Endothelial cell of umbilical vein (primary cell): Measurements from ENCODE around the gene RPL41. TPM values are rescaled to one million over a fixed set of nuclear protein-coding genes. Genes with fewer than 3 reads are reported as not detected.

ENCODE experiments used
- BruUV-seq: library from RNA; stranded (reverse); fragments of 400-500 nt; replicated peaks from 2 replicates; lab custom pipeline; 2021; lab: Mats Ljungman, UMichigan
- CTCF ChIA-PET: fragments of 300-600, 350-600 bp; sonication (Branson Sonifier 250); formaldehyde crosslinking; loops from one replicate; lab custom pipeline; 2021; ENCODE audit warnings: antibody characterized with exemption, inconsistent platforms; lab: Charles Lee
- POLR2A ChIA-PET: fragments of 300-600, 350-600 bp; sonication (Branson Sonifier 250); formaldehyde crosslinking; loops from one replicate; lab custom pipeline; 2021; ENCODE audit warnings: antibody characterized with exemption, inconsistent platforms; lab: Charles Lee
- DNase-seq: peaks from one replicate; pipeline ENCODE4 v3.0.0-alpha.2; 2011; ENCODE audit warnings: low read depth, low spot score
- FAIRE-seq: peaks from 2 replicates; lab custom pipeline; 2011; peaks lifted over from hg19 to GRCh38; lab: Jason Lieb, UNC
- H2AFZ ChIP-seq: 2 replicates; pipeline ENCODE4 v1.6.0; 2012; ENCODE audit warnings: low read depth, low read length, control low read depth, inconsistent platforms
- H3K27ac ChIP-seq: 2 replicates; pipeline ENCODE4 v1.5.1; 2011; ENCODE audit warnings: low read depth, mild to moderate bottlenecking, control low read depth, low read length, moderate library complexity; ENCODE audit not compliant: insufficient read depth
- H3K27me3 ChIP-seq, 2 experiments: 2 replicates each; pipeline versions ENCODE4 v1.6.0 to v1.6.1; 2011; ENCODE audit warnings: low read length in 2 of 2, mixed read lengths in 1 of 2; ENCODE audit not compliant: control insufficient read depth in 2 of 2, insufficient read depth in 2 of 2
- H3K36me3 ChIP-seq, 2 experiments: 2 replicates in 1 of 2; 3 replicates in 1 of 2; pipeline ENCODE4 v1.5.1; 2011; ENCODE audit warnings: low read length in 2 of 2, mild to moderate bottlenecking in 1 of 2, moderate library complexity in 1 of 2; ENCODE audit not compliant: control insufficient read depth in 2 of 2, insufficient read depth in 2 of 2; ENCODE audit errors: extremely low read depth in 1 of 2
- H3K4me1 ChIP-seq: 3 replicates; pipeline ENCODE4 v1.5.1; 2011; ENCODE audit warnings: mild to moderate bottlenecking, low read length; ENCODE audit not compliant: control insufficient read depth, insufficient read depth; ENCODE audit errors: extremely low read depth
- H3K4me2 ChIP-seq: 2 replicates; pipeline ENCODE4 v1.6.1; 2011; ENCODE audit warnings: low read length, control low read depth, mixed read lengths; ENCODE audit not compliant: insufficient read depth
- H3K4me3 ChIP-seq, 3 experiments: fragments of 200-600 bp in 1 of 3; sonication (generic), shearing (Covaris generic) in 1 of 3; replicated peaks in 1 of 3; 2 replicates each; pipeline ENCODE4 v1.5.1; 2011 to 2016; ENCODE audit warnings: control low read depth in 3 of 3, low read length in 3 of 3, mild to moderate bottlenecking in 2 of 3, inconsistent platforms in 1 of 3, low read depth in 1 of 3, moderate library complexity in 1 of 3; ENCODE audit not compliant: insufficient read depth in 1 of 3
- H3K79me2 ChIP-seq: 2 replicates; pipeline ENCODE4 v1.6.0; 2012; ENCODE audit warnings: low read length, inconsistent platforms; ENCODE audit not compliant: control insufficient read depth, insufficient read depth
- H3K9ac ChIP-seq: replicated peaks from 2 replicates; pipeline ENCODE3; 2011; ENCODE audit warnings: low read length, control low read depth; ENCODE audit not compliant: insufficient read depth; ENCODE audit errors: extremely low read depth
- H3K9me1 ChIP-seq: replicated peaks from 3 replicates; pipeline ENCODE4 v1.6.0; 2011; ENCODE audit warnings: mild to moderate bottlenecking, low read length; ENCODE audit not compliant: control insufficient read depth, insufficient read depth; ENCODE audit errors: extremely low read depth
- H3K9me3 ChIP-seq: replicated peaks from 2 replicates; pipeline ENCODE4 v1.5.1; 2012; ENCODE audit warnings: low read length, inconsistent platforms; ENCODE audit not compliant: control insufficient read depth, insufficient read depth
- H4K20me1 ChIP-seq: replicated peaks from 2 replicates; pipeline ENCODE3; 2011; ENCODE audit warnings: mild to moderate bottlenecking, low read length; ENCODE audit not compliant: control insufficient read depth, insufficient read depth; ENCODE audit errors: extremely low read depth
- EZH2 ChIP-seq: IDR thresholded peaks from 2 replicates; pipeline ENCODE4 v1.6.1; 2012; ENCODE audit warnings: borderline replicate concordance, low read depth, mild to moderate bottlenecking, moderate library complexity, low read length, inconsistent platforms; ENCODE audit not compliant: severe bottlenecking
- FOS ChIP-seq: IDR thresholded peaks from 2 replicates; pipeline ENCODE4 v1.6.1; 2011; ENCODE audit warnings: mild to moderate bottlenecking, low read length, moderate library complexity, borderline replicate concordance; ENCODE audit not compliant: insufficient read depth
- GATA2 ChIP-seq: IDR thresholded peaks from 2 replicates; pipeline ENCODE4 v1.7.0; 2011; ENCODE audit warnings: low read depth, mild to moderate bottlenecking, moderate library complexity, mixed read lengths, low read length; ENCODE audit not compliant: insufficient read length, insufficient read depth
- JUN ChIP-seq: IDR thresholded peaks from 2 replicates; pipeline ENCODE4 v1.6.1; 2011; ENCODE audit warnings: borderline replicate concordance, low read depth; ENCODE audit not compliant: insufficient read length, insufficient read depth
- MYC ChIP-seq: IDR thresholded peaks from one replicate; pipeline ENCODE4 v1.6.1; 2011; ENCODE audit warnings: mild to moderate bottlenecking, low read depth, low read length
- POLR2A ChIP-seq: IDR thresholded peaks from 2 replicates; pipeline ENCODE4 v1.6.1; 2012; ENCODE audit warnings: low read depth, mild to moderate bottlenecking, control low read depth, low read length
- POLR2AphosphoS5 ChIP-seq: IDR thresholded peaks from 2 replicates; pipeline ENCODE4 v1.6.1; 2012; ENCODE audit warnings: low read depth, mild to moderate bottlenecking, control low read depth, low read length, moderate library complexity; ENCODE audit not compliant: insufficient read depth
- dilution Hi-C: fragments of 300-500 bp; cut with MboI; formaldehyde crosslinking; loops from one replicate; pipeline ENCODE4 v1.15.0; 2019; ENCODE audit warnings: low sequenced_read_pairs; ENCODE audit not compliant: extremely low pct_ligation_motif_present
- intact Hi-C: fragments of 100-400 bp; cut with micrococcal nuclease; formaldehyde crosslinking; loops from one replicate; pipeline ENCODE4 v1.10.0; 2022
- polyA plus RNA-seq, 4 experiments: library from polyadenylated mRNA; depleted of rRNA in 3 of 4; stranded (reverse) in 3 of 4; unstranded in 1 of 4; fragments of >200 nt; gene quantifications; 2 replicates each; pipeline versions ENCODE4 v1.2.1 to v1.2.3, GENCODE V29; 2011 to 2012; ENCODE audit warnings: missing spikeins in 1 of 4
- total RNA-seq: library from RNA; stranded (reverse); gene quantifications from 2 replicates; pipeline ENCODE4 v1.2.3, GENCODE V29; 2021
- TF ChIP-seq, protein P1 (sequence below), 2 donors: IDR thresholded peaks; 1 replicate in 1 of 2; 2 replicates in 1 of 2; pipeline ENCODE4 v1.5.1; 2011; ENCODE audit warnings: low read length in 2 of 2, mild to moderate bottlenecking in 2 of 2, moderate library complexity in 2 of 2, control low read depth in 1 of 2, inconsistent platforms in 1 of 2, low read depth in 1 of 2; ENCODE audit not compliant: insufficient read depth in 1 of 2; ENCODE audit errors: extremely low read depth in 1 of 2
- TF ChIP-seq, protein P2 (sequence below): IDR thresholded peaks from 2 replicates; pipeline ENCODE4 v1.6.1; 2011; ENCODE audit not compliant: insufficient read depth, insufficient read length

Gene RPL41
- total and polyA plus RNA-seq, 2 donors (not counting 3 experiments of a cell fraction or from before 2014, with no cell fraction given): 3,212 to 9,990 TPM

DNA sequence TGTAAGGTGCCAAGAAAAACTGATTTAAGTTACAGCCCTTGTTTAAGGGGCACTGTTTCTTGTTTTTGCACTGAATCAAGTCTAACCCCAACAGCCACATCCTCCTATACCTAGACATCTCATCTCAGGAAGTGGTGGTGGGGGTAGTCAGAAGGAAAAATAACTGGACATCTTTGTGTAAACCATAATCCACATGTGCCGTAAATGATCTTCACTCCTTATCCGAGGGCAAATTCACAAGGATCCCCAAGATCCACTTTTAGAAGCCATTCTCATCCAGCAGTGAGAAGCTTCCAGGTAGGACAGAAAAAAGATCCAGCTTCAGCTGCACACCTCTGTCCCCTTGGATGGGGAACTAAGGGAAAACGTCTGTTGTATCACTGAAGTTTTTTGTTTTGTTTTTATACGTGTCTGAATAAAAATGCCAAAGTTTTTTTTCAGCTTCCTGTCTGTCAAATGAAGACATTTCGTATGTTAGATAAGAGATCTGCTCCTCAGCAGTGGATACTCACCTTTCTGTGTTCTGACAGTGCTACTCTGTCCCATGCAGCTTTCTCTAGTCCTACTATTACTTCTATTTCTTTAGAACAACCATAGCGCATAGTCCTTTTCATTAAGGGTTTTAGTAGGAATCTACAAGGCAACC is 13.2 kb upstream of the RPL41 start:
- Histone ChIP-seq H3K9ac (peak overlapping the region; percentile 35), H4K20me1 (no peaks in the 10 kb centered on the region), H3K4me1 (peaks cover 29% of the 10 kb centered on the region), H3K4me3 (peak overlapping the region in 1 of 3 experiments; percentile 50), H3K27me3 (peaks cover 0 to 6% of the 10 kb centered on the region in 2 experiments), H3K27ac (no peak overlapping the region), H3K9me1 (no peaks in the 10 kb centered on the region), H3K79me2 (peaks cover 35% of the 10 kb centered on the region), H3K9me3 (no peaks in the 10 kb centered on the region), H3K4me2 (peak overlapping the region; percentile 59), H2AFZ (peak overlapping the region; percentile 75), H3K36me3 (peaks cover 6 to 7% of the 10 kb centered on the region in 2 experiments)
- ChIA-PET POLR2A (interaction anchor here (1.2 to 3.3 kb wide), 4 partner anchors 13 to 106 kb away, joined by 4 to 37 read pairs (median 6); partner anchors contain the start of genes RPL41, SUOX and ZC3H10), CTCF (interaction anchor here (0.9 to 5.3 kb wide), 7 partner anchors 15 to 363 kb away, joined by 3 to 59 read pairs (median 21); partner anchors contain the start of genes ERBB3 and ZC3H10)
- DNase-seq (no peak), FAIRE-seq (no peak)
- dilution Hi-C loops: no loop called here
- TF ChIP-seq JUN (no peak), GATA2 (no peak)
- intact Hi-C loops: no loop called here
- no TSS peak for BruUV-seq

DNA sequence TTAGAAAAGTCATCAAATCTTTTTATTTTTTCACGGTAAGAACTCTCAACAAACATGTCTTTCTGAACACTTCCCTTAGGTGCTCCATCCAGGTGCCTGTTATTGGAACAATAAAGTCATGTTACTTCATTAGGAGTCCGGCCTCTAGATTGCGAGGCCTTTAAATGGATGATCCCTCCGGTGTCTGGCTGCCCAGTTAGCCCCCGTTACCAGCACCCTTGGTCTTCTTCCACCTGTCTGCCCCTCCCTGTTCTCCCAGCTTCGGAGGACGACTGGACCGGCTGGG is 12.7 kb upstream of the RPL41 start:
- FAIRE-seq (no peak), DNase-seq (no peak)
- Histone ChIP-seq H3K9me3 (no peaks in the 10 kb centered on the region), H2AFZ (peak overlapping the region; percentile 75), H3K4me2 (peak overlapping the region; percentile 59), H3K9ac (peak overlapping the region; percentile 35), H3K4me3 (peak overlapping the region; percentile 25 to 62 (median 50)), H3K27ac (no peak overlapping the region), H3K27me3 (peaks cover 0 to 6% of the 10 kb centered on the region in 2 experiments), H3K4me1 (peaks cover 25% of the 10 kb centered on the region), H4K20me1 (no peaks in the 10 kb centered on the region), H3K9me1 (no peaks in the 10 kb centered on the region), H3K79me2 (peaks cover 35% of the 10 kb centered on the region), H3K36me3 (peaks cover 7 to 9% of the 10 kb centered on the region in 2 experiments)
- ChIA-PET POLR2A (interaction anchor here (0.5 to 3.3 kb wide), 13 partner anchors 9 to 143 kb away, joined by 3 to 37 read pairs (median 4); partner anchors contain the start of genes ESYT1, RAB5B, RPL41 and SMARCC2), CTCF (interaction anchor here (0.6 to 5.3 kb wide), 17 partner anchors 9 to 364 kb away, joined by 3 to 59 read pairs (median 5); partner anchors contain the start of genes ERBB3, RAB5B, SMARCC2 and SUOX)
- TSS peak; percentile 71 for BruUV-seq
- dilution Hi-C loops: no loop called here
- intact Hi-C loops: loop anchor here (1.0 to 2.0 kb wide), 6 partner anchors 13 to 365 kb away; partner anchors contain the start of gene RPL41
- TF ChIP-seq, protein P1, sequence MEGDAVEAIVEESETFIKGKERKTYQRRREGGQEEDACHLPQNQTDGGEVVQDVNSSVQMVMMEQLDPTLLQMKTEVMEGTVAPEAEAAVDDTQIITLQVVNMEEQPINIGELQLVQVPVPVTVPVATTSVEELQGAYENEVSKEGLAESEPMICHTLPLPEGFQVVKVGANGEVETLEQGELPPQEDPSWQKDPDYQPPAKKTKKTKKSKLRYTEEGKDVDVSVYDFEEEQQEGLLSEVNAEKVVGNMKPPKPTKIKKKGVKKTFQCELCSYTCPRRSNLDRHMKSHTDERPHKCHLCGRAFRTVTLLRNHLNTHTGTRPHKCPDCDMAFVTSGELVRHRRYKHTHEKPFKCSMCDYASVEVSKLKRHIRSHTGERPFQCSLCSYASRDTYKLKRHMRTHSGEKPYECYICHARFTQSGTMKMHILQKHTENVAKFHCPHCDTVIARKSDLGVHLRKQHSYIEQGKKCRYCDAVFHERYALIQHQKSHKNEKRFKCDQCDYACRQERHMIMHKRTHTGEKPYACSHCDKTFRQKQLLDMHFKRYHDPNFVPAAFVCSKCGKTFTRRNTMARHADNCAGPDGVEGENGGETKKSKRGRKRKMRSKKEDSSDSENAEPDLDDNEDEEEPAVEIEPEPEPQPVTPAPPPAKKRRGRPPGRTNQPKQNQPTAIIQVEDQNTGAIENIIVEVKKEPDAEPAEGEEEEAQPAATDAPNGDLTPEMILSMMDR (IDR thresholded peaks at IDR 0.05; ENCODE audit: extremely low read depth in 1 of 2, insufficient read depth in 1 of 2, low read depth in 1 of 2, low read length in 2 of 2): no peak
- TF ChIP-seq JUN (no peak), EZH2 (no peak), GATA2 (no peak), POLR2A (no peak), MYC (no peak), FOS (no peak), POLR2AphosphoS5 (no peak)
- TF ChIP-seq, protein P2, sequence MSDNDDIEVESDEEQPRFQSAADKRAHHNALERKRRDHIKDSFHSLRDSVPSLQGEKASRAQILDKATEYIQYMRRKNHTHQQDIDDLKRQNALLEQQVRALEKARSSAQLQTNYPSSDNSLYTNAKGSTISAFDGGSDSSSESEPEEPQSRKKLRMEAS: no peak
